Neuronal stem cell (in vitro differentiated cells): Measurements from ENCODE around the gene SPSB3.

ENCODE experiments used
- DNase-seq: peaks from one replicate; pipeline ENCODE4 v3.0.0-alpha.2; 2013; ENCODE audit warnings: low spot score
- H2AFZ ChIP-seq: one replicate; pipeline ENCODE4 v1.6.1; 2013; ENCODE audit warnings: mild to moderate bottlenecking, low read length, inconsistent platforms
- H2AK5ac ChIP-seq: 2 replicates; pipeline ENCODE4 v1.6.1; 2013; ENCODE audit warnings: low read depth, mild to moderate bottlenecking, inconsistent platforms, low read length, moderate library complexity, mixed read lengths
- H2BK120ac ChIP-seq: 2 replicates; pipeline ENCODE4 v1.6.1; 2013; ENCODE audit warnings: low read depth, mild to moderate bottlenecking, inconsistent platforms, low read length, moderate library complexity, mixed read lengths
- H2BK12ac ChIP-seq: one replicate; pipeline ENCODE4 v1.6.1; 2013; ENCODE audit warnings: low read length, inconsistent platforms
- H2BK15ac ChIP-seq: 2 replicates; pipeline ENCODE4 v1.6.1; 2013; ENCODE audit warnings: mild to moderate bottlenecking, low read length, inconsistent platforms, mixed read lengths
- H2BK5ac ChIP-seq: one replicate; pipeline ENCODE4 v1.6.1; 2013; ENCODE audit warnings: inconsistent platforms, mild to moderate bottlenecking, low read length, moderate library complexity
- H3K14ac ChIP-seq: one replicate; pipeline ENCODE4 v1.6.1; 2013; ENCODE audit warnings: low read length, inconsistent platforms
- H3K18ac ChIP-seq: 2 replicates; pipeline ENCODE4 v1.6.1; 2013; ENCODE audit warnings: low read length, inconsistent platforms
- H3K23ac ChIP-seq: 2 replicates; pipeline ENCODE4 v1.6.1; 2013; ENCODE audit warnings: low read depth, mild to moderate bottlenecking, mixed read lengths, low read length, inconsistent platforms; ENCODE audit not compliant: poor library complexity
- H3K27ac ChIP-seq: replicated peaks from 3 replicates; pipeline ENCODE4 v1.5.1; 2013; ENCODE audit warnings: low read length, inconsistent platforms
- H3K27me3 ChIP-seq, 3 experiments: 2 replicates each; pipeline ENCODE4 v1.6.1; 2013; ENCODE audit warnings: low read length in 3 of 3, mild to moderate bottlenecking in 2 of 3, inconsistent platforms in 1 of 3, low read depth in 1 of 3, mixed read lengths in 1 of 3, moderate library complexity in 1 of 3; ENCODE audit not compliant: control insufficient read depth in 3 of 3, insufficient read depth in 3 of 3
- H3K36me3 ChIP-seq, 2 donors: replicated peaks in 1 of 2; 2 replicates each; pipeline ENCODE4 v1.6.1; 2013; ENCODE audit warnings: low read length in 2 of 2; ENCODE audit not compliant: control insufficient read depth in 2 of 2, insufficient read depth in 2 of 2
- H3K4ac ChIP-seq: 2 replicates; pipeline ENCODE4 v1.6.1; 2013; ENCODE audit warnings: inconsistent platforms, mild to moderate bottlenecking, low read length, moderate library complexity
- H3K4me1 ChIP-seq, 2 donors: 1 replicate in 1 of 2; 2 replicates in 1 of 2; pipeline ENCODE4 v1.6.1; 2013; ENCODE audit warnings: low read length in 2 of 2, low read depth in 1 of 2; ENCODE audit not compliant: control insufficient read depth in 2 of 2, insufficient read depth in 1 of 2
- H3K4me2 ChIP-seq: one replicate; pipeline ENCODE4 v1.6.1; 2013; ENCODE audit warnings: mild to moderate bottlenecking, low read length, inconsistent platforms; ENCODE audit not compliant: insufficient read depth, poor library complexity, severe bottlenecking
- H3K4me3 ChIP-seq, 2 donors: 2 replicates each; pipeline ENCODE4 v1.5.1; 2013; ENCODE audit warnings: low read length in 2 of 2, mild to moderate bottlenecking in 2 of 2, inconsistent platforms in 1 of 2, moderate library complexity in 1 of 2
- H3K79me1 ChIP-seq: one replicate; pipeline ENCODE4 v1.6.1; 2013; ENCODE audit warnings: low read depth, mild to moderate bottlenecking, inconsistent platforms, low read length, moderate library complexity
- H3K9ac ChIP-seq: one replicate; pipeline ENCODE4 v1.6.1; 2013; ENCODE audit warnings: mild to moderate bottlenecking, low read depth, low read length, inconsistent platforms; ENCODE audit not compliant: poor library complexity
- H3K9me3 ChIP-seq, 2 donors: replicated peaks in 1 of 2; 2 replicates each; pipeline versions ENCODE3 to v1.6.1; 2013; ENCODE audit warnings: low read length in 2 of 2, mild to moderate bottlenecking in 2 of 2, inconsistent platforms in 1 of 2, low read depth in 1 of 2, mixed read lengths in 1 of 2, moderate library complexity in 1 of 2; ENCODE audit not compliant: control insufficient read depth in 2 of 2, insufficient read depth in 1 of 2
- H4K8ac ChIP-seq: one replicate; pipeline ENCODE4 v1.6.1; 2013; ENCODE audit warnings: low read depth, mild to moderate bottlenecking, inconsistent platforms, low read length, moderate library complexity
- H4K91ac ChIP-seq: one replicate; pipeline ENCODE4 v1.6.1; 2013; ENCODE audit warnings: low read length, low read depth, mild to moderate bottlenecking, inconsistent platforms; ENCODE audit not compliant: poor library complexity
- WGBS, 2 donors: extraction: QIAGEN DNeasy Blood & Tissue Kit; methylation state at CpG; one replicate each; pipeline ENCODE4 v1.1.7; 2013; ENCODE audit warnings: missing lambda C conversion rate in 2 of 2, mixed read lengths in 1 of 2; ENCODE audit not compliant: insufficient read length in 2 of 2, insufficient replicate concordance in 1 of 2; ENCODE audit errors: extremely low coverage in 2 of 2; 5-methylcytosine and 5-hydroxymethylcytosine counted together

Gene SPSB3

DNA sequence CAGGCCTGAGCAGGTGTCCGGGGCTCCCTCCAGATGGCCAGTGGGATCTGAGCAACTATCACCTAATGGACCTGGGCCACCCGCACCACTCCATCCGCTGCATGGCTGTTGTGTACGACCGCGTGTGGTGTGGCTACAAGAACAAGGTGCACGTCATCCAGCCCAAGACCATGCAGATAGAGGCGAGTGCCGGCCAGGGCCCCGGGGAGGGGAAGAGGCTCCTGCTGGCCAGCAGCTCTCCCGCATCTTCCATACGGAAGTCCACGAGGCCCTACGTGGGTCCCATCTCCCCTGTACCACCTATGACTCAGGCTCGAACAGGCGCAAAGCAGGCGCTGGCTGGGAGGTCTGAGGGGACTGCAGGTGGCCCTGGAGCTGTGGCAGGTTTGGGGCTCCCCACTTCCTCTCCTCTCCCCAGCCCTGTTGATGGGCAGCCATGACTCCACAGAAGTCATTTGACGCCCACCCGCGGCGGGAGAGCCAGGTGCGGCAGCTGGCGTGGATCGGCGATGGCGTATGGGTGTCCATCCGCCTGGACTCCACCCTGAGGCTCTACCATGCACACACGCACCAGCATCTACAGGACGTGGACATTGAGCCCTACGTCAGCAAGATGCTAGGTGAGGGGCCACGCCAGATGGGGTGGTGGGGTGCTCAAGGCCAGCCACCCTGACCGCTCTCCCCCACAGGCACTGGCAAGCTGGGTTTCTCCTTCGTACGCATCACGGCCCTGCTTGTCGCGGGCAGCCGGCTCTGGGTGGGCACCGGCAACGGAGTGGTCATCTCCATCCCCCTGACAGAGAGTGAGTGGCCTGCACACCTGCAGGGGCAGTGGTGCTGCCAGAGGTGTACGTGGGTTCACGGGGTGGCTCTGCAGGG is 15.0 kb downstream of the SPSB3 start:
- Histone ChIP-seq H3K4me3 (no peak overlapping the region), H3K79me1 (peaks cover 10% of the 10 kb centered on the region), H2BK15ac (no peak overlapping the region), H4K91ac (no peak overlapping the region), H3K9ac (peak overlapping the region; percentile 70), H2BK5ac (no peak overlapping the region), H4K8ac (peak overlapping the region; percentile 43), H3K9me3 (no peaks in the 10 kb centered on the region), H3K4ac (no peak overlapping the region), H3K23ac (peak overlapping the region; percentile 85), H3K36me3 (peaks cover 38 to 84% of the 10 kb centered on the region in 2 donors), H2BK12ac (no peak overlapping the region), H3K18ac (no peak overlapping the region), H3K27ac (no peak overlapping the region), H3K4me2 (no peak overlapping the region), H2AFZ (no peak overlapping the region), H3K27me3 (no peaks in the 10 kb centered on the region), H2AK5ac (no peak overlapping the region), H3K4me1 (peaks cover 5 to 19% of the 10 kb centered on the region in 2 donors), H2BK120ac (no peak overlapping the region), H3K14ac (no peak overlapping the region)
- no peak for DNase-seq
- WGBS, 2 donors, result no CpG with 5 or more reads among the region's 42 CpGs

DNA sequence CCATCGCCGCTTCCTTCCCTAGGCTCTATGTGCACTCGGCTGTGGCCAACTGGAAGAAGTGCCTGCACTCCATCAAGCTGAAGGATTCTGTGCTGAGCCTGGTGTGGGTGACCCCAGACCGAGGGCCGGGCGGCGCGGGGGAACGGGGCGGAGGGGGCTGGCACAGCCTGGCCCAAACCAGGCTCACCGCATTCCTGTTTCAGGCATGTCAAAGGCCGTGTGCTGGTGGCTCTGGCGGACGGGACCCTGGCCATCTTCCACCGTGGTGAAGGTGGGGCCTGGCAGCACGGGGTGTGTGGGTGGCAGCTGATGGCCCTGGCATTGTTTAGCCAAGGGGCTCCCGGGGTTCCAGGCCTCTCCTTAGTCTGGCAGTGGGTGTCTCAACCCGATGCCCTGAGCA is 15.7 kb downstream of the SPSB3 start:
- H3K79me1 ChIP-seq, result peaks cover 5% of the 10 kb centered on the region
- no CpG with 5 or more reads among the region's 18 CpGs for WGBS, 2 donors
- H3K36me3 ChIP-seq, result peaks cover 43 to 85% of the 10 kb centered on the region in 2 donors
- peak overlapping the region; percentile 41 for H2BK12ac ChIP-seq
- H2AFZ ChIP-seq, result no peak overlapping the region
- H4K8ac ChIP-seq, result peak overlapping the region; percentile 17
- H3K14ac ChIP-seq, result no peak overlapping the region
- peaks cover under 1 to 14% of the 10 kb centered on the region in 2 donors for H3K4me1 ChIP-seq
- no peak overlapping the region for H2BK120ac ChIP-seq
- no peak for DNase-seq
- H3K23ac ChIP-seq, result peak overlapping the region; percentile 85
- no peak overlapping the region for H4K91ac ChIP-seq
- H3K18ac ChIP-seq, result no peak overlapping the region
- H3K4me3 ChIP-seq, result no peak overlapping the region
- no peak overlapping the region for H2BK5ac ChIP-seq
- no peak overlapping the region for H3K4me2 ChIP-seq
- H2BK15ac ChIP-seq, result no peak overlapping the region
- H2AK5ac ChIP-seq, result no peak overlapping the region
- no peaks in the 10 kb centered on the region for H3K27me3 ChIP-seq
- H3K4ac ChIP-seq, result no peak overlapping the region
- H3K27ac ChIP-seq, result no peak overlapping the region
- no peaks in the 10 kb centered on the region for H3K9me3 ChIP-seq
- no peak overlapping the region for H3K9ac ChIP-seq

DNA sequence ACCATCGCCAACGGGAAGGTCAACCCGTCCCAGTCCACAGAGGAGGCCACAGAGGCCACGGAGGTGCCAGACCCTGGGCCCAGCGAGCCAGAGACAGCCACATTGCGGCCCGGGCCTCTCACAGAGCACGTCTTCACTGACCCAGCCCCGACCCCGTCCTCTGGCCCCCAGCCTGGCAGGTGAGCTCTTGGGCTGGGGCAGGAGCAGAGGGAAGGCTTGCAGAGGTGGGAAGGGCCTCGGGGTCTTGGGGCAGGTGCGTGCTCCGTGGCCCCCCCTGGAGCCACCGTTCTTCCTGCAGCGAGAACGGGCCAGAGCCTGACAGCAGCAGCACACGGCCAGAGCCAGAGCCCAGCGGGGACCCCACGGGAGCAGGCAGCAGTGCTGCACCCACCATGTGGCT is 16.1 kb downstream of the SPSB3 start:
- Histone ChIP-seq H3K36me3 (peaks cover 43 to 87% of the 10 kb centered on the region in 2 donors), H2AK5ac (no peak overlapping the region), H2BK12ac (peak overlapping the region; percentile 41), H3K79me1 (peaks cover 5% of the 10 kb centered on the region), H3K4me3 (no peak overlapping the region), H2BK15ac (no peak overlapping the region), H3K4ac (no peak overlapping the region), H3K18ac (no peak overlapping the region), H3K4me1 (peaks cover 0 to 14% of the 10 kb centered on the region in 2 donors), H3K9ac (peak overlapping the region; percentile 70), H3K14ac (no peak overlapping the region), H3K27me3 (no peaks in the 10 kb centered on the region), H2BK5ac (no peak overlapping the region), H3K9me3 (no peaks in the 10 kb centered on the region), H3K23ac (no peak overlapping the region), H2BK120ac (no peak overlapping the region), H3K4me2 (no peak overlapping the region), H4K8ac (peak overlapping the region; percentile 43), H4K91ac (no peak overlapping the region), H3K27ac (no peak overlapping the region), H2AFZ (no peak overlapping the region)
- no CpG with 5 or more reads among the region's 19 CpGs for WGBS, 2 donors
- DNase-seq, result no peak

DNA sequence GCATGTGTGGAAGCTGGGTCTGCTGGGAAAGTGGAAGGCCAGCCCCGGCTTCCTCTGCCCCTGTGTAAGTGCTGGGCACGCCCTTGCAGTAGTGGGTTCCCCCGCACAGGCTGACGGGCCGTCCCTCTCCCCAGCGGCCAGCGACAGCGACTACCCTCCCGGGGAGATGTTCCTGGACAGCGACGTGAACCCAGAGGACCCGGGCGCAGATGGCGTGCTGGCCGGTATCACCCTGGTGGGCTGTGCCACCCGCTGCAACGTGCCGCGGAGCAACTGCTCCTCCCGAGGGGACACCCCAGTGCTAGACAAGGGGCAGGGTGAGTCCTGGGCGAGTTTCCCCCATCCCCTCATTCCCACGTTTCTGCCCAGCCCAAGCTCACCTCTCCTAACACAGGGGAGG is 16.5 kb downstream of the SPSB3 start:
- Histone ChIP-seq H2BK12ac (no peak overlapping the region), H3K4me2 (no peak overlapping the region), H3K18ac (no peak overlapping the region), H2BK120ac (no peak overlapping the region), H3K4me1 (peaks cover 0 to 14% of the 10 kb centered on the region in 2 donors), H3K14ac (no peak overlapping the region), H3K9me3 (no peaks in the 10 kb centered on the region), H3K4me3 (no peak overlapping the region), H2BK15ac (no peak overlapping the region), H2AK5ac (no peak overlapping the region), H4K91ac (no peak overlapping the region), H3K27ac (no peak overlapping the region), H3K36me3 (peaks cover 43 to 91% of the 10 kb centered on the region in 2 donors), H2AFZ (no peak overlapping the region), H3K9ac (peak overlapping the region; percentile 70), H3K23ac (peak overlapping the region; percentile 80), H3K4ac (no peak overlapping the region), H4K8ac (peak overlapping the region; percentile 43), H2BK5ac (no peak overlapping the region), H3K79me1 (peaks cover 5% of the 10 kb centered on the region), H3K27me3 (no peaks in the 10 kb centered on the region)
- DNase-seq, result no peak
- WGBS, 2 donors, result no CpG with 5 or more reads among the region's 22 CpGs
